Astrocyte of the cerebellum (primary cell): ENCODE measurements around the gene EIF2B4.

Experiments
- DNase-seq: peaks from one replicate; pipeline ENCODE4 v3.0.0-alpha.2; 2011; ENCODE audit warnings: low read depth
- H3K4me3 ChIP-seq: 2 replicates; pipeline ENCODE4 v1.5.1; 2011; ENCODE audit warnings: mild to moderate bottlenecking, low read depth, low read length, moderate library complexity
- in situ Hi-C: cut with HindIII; loops from 2 replicates; pipeline ENCODE4 v1.10.0; 2017; ENCODE audit warnings: low sequenced_read_pairs
- TF ChIP-seq, protein P1 (sequence below): IDR thresholded peaks from 2 replicates; pipeline ENCODE4 v1.5.1; 2012; ENCODE audit warnings: low read length, low read depth, moderate library complexity, mild to moderate bottlenecking; ENCODE audit errors: missing control alignments

EIF2B4 gene

GRCh38 chr2:27370026-27370815 lies at the start of gene EIF2B4, which contains the start of gene SNX17:
Gene EIF2B4 (minus strand): TSS chr2:27370338. CDS start chr2:27370314, 24 bp downstream.
Gene SNX17 (plus strand): TSS chr2:27370616. CDS start chr2:27370744, 128 bp downstream.
- DNase-seq: peak; percentile 97
- TF ChIP-seq, protein P1, sequence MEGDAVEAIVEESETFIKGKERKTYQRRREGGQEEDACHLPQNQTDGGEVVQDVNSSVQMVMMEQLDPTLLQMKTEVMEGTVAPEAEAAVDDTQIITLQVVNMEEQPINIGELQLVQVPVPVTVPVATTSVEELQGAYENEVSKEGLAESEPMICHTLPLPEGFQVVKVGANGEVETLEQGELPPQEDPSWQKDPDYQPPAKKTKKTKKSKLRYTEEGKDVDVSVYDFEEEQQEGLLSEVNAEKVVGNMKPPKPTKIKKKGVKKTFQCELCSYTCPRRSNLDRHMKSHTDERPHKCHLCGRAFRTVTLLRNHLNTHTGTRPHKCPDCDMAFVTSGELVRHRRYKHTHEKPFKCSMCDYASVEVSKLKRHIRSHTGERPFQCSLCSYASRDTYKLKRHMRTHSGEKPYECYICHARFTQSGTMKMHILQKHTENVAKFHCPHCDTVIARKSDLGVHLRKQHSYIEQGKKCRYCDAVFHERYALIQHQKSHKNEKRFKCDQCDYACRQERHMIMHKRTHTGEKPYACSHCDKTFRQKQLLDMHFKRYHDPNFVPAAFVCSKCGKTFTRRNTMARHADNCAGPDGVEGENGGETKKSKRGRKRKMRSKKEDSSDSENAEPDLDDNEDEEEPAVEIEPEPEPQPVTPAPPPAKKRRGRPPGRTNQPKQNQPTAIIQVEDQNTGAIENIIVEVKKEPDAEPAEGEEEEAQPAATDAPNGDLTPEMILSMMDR: peak; percentile 83
- in situ Hi-C loops: no loop called here
- peak within 1 kb of the TSS; percentile 96 for H3K4me3 ChIP-seq

- H3K4me3 ChIP-seq: no peak overlapping the region
- TF ChIP-seq, protein P1: no peak
- in situ Hi-C loops: no loop called here
- DNase-seq: no peak
Observed at GRCh38 chr2:27416151-27416550, 46.0 kb upstream of the EIF2B4 start.

DNA sequence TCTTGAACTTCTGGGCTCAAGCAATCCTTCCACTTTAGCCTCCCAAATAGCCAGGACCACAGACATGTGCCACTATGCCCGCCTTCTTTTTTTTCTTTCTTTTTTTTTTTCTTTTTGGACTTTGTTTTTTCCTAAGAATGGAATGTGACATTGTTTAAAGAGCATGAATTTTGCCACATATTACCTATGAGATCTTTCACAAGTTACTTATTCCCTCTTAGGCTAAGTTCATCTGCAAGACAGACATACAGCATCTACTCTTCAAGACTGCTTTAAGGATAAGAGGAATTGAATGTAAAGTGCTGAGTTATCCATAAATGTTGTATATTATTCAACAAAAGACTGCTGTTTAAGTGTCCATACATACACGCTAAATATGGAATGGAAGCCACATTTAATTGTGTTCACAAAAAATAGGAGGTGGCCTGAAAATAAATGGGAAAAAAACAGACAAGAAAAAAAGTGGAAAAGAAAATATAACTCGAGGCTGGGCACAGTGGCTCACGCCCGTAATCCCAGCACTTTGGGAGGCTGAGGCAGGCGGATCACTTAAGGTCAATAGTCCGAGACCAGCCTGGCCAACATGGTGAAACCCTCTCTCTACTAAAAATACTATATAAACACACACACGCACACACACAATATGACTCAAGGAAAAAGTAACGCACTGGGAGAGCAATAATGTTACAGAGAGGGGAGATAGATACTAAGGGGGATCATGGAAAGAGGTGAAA lies 42.4 kb upstream of the EIF2B4 start:
- no peak overlapping the region for H3K4me3 ChIP-seq
- no peak for DNase-seq
- in situ Hi-C loops: no loop called here
- TF ChIP-seq, protein P1: no peak

GRCh38 chr2:27409321-27410073 lies 39.4 kb upstream of the EIF2B4 start, which contains the start of gene PPM1G:
Gene PPM1G (minus strand): TSS chr2:27409591. CDS start chr2:27409422, 169 bp downstream.
- DNase-seq: peak; percentile 74
- TF ChIP-seq, protein P1: no peak
- in situ Hi-C loops: no loop called here
- H3K4me3 ChIP-seq: peak within 1 kb of the TSS; percentile 96

- in situ Hi-C loops: no loop called here
- DNase-seq: no peak
- H3K4me3 ChIP-seq: peak overlapping the region; percentile 96
- TF ChIP-seq, protein P1: no peak
Observed at GRCh38 chr2:27408601-27409320, 38.6 kb upstream of the EIF2B4 start.
